ENCODE data around the gene PFDN4.
"Not testable (repeated sequence)": the region's sequence is repeated elsewhere in the genome, so short reads cannot be mapped to it uniquely, and the experiment has no call there.

PFDN4 gene

DNA sequence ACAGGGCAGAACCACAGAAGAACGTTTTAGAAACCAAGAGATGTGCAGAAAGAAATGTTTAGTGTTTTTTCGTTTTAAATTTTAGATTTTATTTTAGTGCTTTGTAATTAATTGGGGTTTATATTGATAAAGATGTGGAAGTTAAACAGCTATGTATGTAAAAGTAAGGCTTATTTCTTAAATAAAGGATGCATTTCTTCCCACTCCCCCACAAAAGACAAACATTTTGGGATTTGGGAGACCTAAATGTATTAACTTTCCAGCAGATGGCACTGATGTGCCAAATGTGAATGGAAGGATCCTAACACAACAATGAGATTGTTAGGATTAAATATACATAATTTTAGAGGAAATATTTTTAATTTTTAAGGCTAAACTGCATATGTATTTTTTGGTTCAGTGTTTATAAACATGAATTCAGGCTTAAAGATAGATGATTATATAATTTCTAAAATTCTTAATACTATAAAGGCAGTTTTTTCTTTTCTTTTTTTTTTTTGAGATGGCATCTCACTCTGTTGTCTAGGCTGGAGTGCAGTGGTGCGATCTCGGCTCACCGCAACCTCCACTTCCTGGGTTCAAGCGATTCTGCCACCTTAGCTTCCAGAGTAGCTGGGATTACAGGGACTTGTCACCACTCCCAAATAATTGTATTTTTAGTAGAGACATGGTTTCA is 12.0 kb downstream of the PFDN4 start:
- H3K27ac ChIP-seq (ENCODE audit: low read depth, low read length): no peak overlapping the region
- H3K27me3 ChIP-seq (ENCODE audit: insufficient read depth, low read length): no peaks in the 10 kb centered on the region
- H3K4me1 ChIP-seq (ENCODE audit: insufficient read depth, low read length): peaks cover 29% of the 10 kb centered on the region
- no peak overlapping the region for H3K9ac ChIP-seq (ENCODE audit: low read depth, low read length)
- WGBS: 90% methylated on average over 6 of the region's 6 CpGs
- H3K4me3 ChIP-seq (ENCODE audit: low read length): no peak overlapping the region
- no peaks in the 10 kb centered on the region for H3K9me3 ChIP-seq (ENCODE audit: insufficient read depth, low read depth, low read length)
- peaks cover 53% of the 10 kb centered on the region for H3K36me3 ChIP-seq (ENCODE audit: insufficient read depth, low read length)

DNA sequence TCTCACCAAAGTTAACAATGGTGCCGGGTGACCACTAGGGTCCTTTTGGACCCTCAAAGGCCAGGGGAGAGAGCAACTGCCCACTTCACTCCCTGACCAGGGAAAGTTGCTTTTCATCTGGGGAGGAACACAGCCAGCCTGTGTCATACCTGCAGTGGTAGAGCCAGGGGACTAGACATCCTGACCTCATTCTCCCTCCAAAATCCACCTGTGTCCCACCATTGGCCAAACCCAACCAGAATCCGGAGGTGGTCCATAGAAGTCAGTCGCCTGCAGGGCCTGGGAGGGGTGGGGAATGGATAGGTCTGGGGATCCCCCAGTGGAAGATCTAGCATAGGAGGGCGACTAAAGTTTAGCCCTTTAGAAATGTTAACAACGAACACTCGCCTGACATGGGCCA is 12.8 kb downstream of the PFDN4 start:
- Histone ChIP-seq H3K9ac (ENCODE audit: low read depth, low read length) (no peak overlapping the region), H3K4me1 (ENCODE audit: insufficient read depth, low read length) (peaks cover 29% of the 10 kb centered on the region), H3K9me3 (ENCODE audit: insufficient read depth, low read depth, low read length) (no peaks in the 10 kb centered on the region), H3K36me3 (ENCODE audit: insufficient read depth, low read length) (peaks cover 45% of the 10 kb centered on the region), H3K4me3 (ENCODE audit: low read length) (no peak overlapping the region), H3K27me3 (ENCODE audit: insufficient read depth, low read length) (no peaks in the 10 kb centered on the region), H3K27ac (ENCODE audit: low read depth, low read length) (no peak overlapping the region)
- WGBS: 87% methylated on average over 6 of the region's 6 CpGs

DNA sequence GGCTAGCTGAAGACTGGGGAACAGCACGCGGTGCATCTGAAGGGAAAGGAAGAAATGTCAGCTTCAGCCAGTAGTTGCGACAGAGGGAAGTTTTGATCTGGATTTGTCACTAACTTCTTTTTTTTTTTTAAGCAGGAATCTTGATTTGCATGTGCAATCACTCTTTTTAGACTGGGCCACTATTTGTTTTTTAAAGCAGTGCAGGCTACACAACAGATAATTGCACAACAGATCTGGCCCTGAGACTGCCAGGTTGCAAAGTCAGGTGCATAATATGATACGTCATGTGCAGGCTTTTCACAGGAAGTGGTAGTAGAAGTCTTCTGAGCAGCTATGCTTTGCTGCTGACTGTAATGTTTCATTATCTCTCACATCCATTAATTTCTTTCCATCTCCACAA is 13.5 kb downstream of the PFDN4 start:
- Histone ChIP-seq H3K27me3 (ENCODE audit: insufficient read depth, low read length) (no peaks in the 10 kb centered on the region), H3K9ac (ENCODE audit: low read depth, low read length) (no peak overlapping the region), H3K27ac (ENCODE audit: low read depth, low read length) (no peak overlapping the region), H3K36me3 (ENCODE audit: insufficient read depth, low read length) (peaks cover 39% of the 10 kb centered on the region), H3K9me3 (ENCODE audit: insufficient read depth, low read depth, low read length) (no peaks in the 10 kb centered on the region), H3K4me3 (ENCODE audit: low read length) (no peak overlapping the region), H3K4me1 (ENCODE audit: insufficient read depth, low read length) (peaks cover 29% of the 10 kb centered on the region)
- WGBS: 94% methylated on average over 4 of the region's 4 CpGs

DNA sequence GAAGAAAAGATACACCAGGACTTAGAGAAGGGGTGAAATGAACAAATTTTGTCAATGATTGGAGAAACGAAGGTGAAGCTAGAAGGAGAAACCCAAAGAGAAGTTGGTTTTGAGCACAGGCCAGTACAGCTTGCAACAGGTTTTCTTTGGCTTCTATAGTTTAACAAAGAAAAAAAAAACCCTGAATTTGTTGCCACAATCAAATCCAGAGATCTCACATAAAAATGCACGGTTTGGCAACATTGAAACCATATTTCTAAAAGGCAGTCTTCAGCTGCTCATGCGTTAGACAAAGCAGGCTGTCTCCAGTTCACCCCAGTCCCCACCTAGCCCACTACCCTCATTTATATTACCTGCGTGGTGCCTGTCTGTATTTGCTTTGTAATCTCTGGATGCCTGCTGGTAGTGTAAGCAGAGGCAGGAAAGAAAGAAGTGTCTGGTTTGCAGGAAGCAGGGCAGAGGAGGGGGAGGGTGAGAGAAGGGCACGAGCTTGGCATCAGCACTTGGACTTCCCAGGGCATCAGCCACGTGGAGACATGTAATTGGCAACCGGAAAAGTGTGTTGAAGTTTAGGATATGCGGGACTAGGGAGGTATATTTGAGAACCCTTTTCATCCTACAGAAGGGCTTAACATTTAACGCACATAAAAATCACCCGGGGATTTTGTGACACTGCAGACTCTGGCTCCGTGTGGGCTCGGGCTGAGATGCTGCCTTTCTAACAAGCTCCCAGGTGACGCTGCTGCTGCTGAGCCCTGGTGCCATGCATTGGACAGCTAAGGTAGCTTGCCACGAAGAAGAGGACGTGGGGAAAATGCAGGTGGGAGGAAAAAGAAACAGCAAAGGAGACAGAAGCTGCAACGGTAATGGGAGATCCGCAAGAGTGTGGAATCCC is 14.4 kb downstream of the PFDN4 start:
- H3K4me3 ChIP-seq (ENCODE audit: low read length): no peak overlapping the region
- H3K9me3 ChIP-seq (ENCODE audit: insufficient read depth, low read depth, low read length): no peaks in the 10 kb centered on the region
- no peak overlapping the region for H3K27ac ChIP-seq (ENCODE audit: low read depth, low read length)
- H3K36me3 ChIP-seq (ENCODE audit: insufficient read depth, low read length): peaks cover 33% of the 10 kb centered on the region
- no peaks in the 10 kb centered on the region for H3K27me3 ChIP-seq (ENCODE audit: insufficient read depth, low read length)
- H3K9ac ChIP-seq (ENCODE audit: low read depth, low read length): no peak overlapping the region
- H3K4me1 ChIP-seq (ENCODE audit: insufficient read depth, low read length): peaks cover 29% of the 10 kb centered on the region
- WGBS: 76% methylated on average over 17 of the region's 17 CpGs

DNA sequence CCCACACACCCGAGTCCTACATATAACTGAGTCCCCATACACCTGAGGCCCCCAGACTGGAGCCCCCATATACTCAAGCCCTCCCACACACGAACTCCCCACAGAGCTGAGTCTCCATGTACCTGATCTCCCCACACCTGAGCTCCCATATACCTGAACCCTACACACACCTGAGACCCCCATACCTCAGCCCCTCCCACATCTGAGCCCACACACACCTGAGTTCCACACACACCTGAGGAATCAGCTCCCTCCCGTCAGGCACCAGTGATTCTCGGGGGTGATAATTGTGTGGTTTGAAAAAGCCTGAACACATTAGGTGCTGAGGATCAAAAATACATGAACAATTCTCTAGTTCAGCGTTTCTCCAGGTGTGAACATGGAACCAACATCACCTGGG is 15.4 kb downstream of the PFDN4 start:
- H3K9ac ChIP-seq (ENCODE audit: low read depth, low read length): no peak overlapping the region
- peaks cover 22% of the 10 kb centered on the region for H3K36me3 ChIP-seq (ENCODE audit: insufficient read depth, low read length)
- WGBS: 79% methylated on average over 5 of the region's 5 CpGs
- H3K4me3 ChIP-seq (ENCODE audit: low read length): no peak overlapping the region
- H3K27me3 ChIP-seq (ENCODE audit: insufficient read depth, low read length): no peaks in the 10 kb centered on the region
- H3K4me1 ChIP-seq (ENCODE audit: insufficient read depth, low read length): peaks cover 29% of the 10 kb centered on the region
- H3K27ac ChIP-seq (ENCODE audit: low read depth, low read length): peak overlapping the region; percentile 75
- no peaks in the 10 kb centered on the region for H3K9me3 ChIP-seq (ENCODE audit: insufficient read depth, low read depth, low read length)

DNA sequence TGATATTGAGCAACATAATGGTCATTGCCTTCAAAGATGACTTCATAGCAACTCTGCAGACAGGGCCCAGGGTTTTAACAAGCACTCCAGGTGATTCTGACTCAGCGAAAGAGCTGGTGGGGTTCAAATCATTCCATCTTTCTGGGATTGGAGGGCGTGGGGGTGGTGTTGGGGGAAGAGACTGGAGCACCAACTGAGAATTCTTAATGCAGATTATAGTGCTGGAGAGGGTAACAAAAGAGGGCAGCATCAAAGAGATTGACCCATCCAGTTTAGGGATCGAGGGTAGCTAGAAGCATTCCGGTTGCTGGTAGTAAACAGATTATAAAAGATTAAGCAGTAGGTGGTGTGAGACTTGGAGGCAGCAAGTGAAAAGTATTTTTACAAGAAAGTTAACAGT is 15.9 kb downstream of the PFDN4 start:
- peaks cover 29% of the 10 kb centered on the region for H3K4me1 ChIP-seq (ENCODE audit: insufficient read depth, low read length)
- H3K27me3 ChIP-seq (ENCODE audit: insufficient read depth, low read length): no peaks in the 10 kb centered on the region
- H3K4me3 ChIP-seq (ENCODE audit: low read length): no peak overlapping the region
- WGBS: 32% methylated on average over 4 of the region's 4 CpGs
- peak overlapping the region; percentile 75 for H3K27ac ChIP-seq (ENCODE audit: low read depth, low read length)
- H3K9me3 ChIP-seq (ENCODE audit: insufficient read depth, low read depth, low read length): no peaks in the 10 kb centered on the region
- H3K36me3 ChIP-seq (ENCODE audit: insufficient read depth, low read length): peaks cover 18% of the 10 kb centered on the region
- H3K9ac ChIP-seq (ENCODE audit: low read depth, low read length): no peak overlapping the region

DNA sequence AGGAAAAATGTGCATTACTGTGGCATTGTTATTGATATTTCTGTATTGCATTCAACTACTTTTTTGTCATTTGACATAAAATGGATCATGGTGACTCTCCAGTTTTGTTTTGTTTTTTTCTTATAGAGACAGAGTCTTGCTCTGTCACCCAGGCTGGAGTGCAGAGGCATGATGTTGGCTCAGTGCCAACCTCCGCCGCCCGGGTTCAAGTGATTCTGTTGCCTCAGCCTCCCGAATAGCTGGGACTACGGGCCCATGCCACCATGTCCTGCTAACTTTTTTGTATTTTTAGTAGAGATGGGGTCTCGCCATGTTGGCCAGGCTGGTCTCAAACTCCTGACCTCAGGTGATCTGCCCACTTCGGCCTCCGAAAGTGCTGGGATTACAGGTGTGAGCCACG is 16.8 kb downstream of the PFDN4 start:
- H3K4me3 ChIP-seq (ENCODE audit: low read length); H3K27me3 ChIP-seq (ENCODE audit: insufficient read depth, low read length); H3K9me3 ChIP-seq (ENCODE audit: insufficient read depth, low read depth, low read length); H3K9ac ChIP-seq (ENCODE audit: low read depth, low read length); H3K36me3 ChIP-seq (ENCODE audit: insufficient read depth, low read length); H3K27ac ChIP-seq (ENCODE audit: low read depth, low read length): not testable (repeated sequence)
- peaks cover 29% of the 10 kb centered on the region for H3K4me1 ChIP-seq (ENCODE audit: insufficient read depth, low read length)
- WGBS: 86% methylated on average over 9 of the region's 9 CpGs

DNA sequence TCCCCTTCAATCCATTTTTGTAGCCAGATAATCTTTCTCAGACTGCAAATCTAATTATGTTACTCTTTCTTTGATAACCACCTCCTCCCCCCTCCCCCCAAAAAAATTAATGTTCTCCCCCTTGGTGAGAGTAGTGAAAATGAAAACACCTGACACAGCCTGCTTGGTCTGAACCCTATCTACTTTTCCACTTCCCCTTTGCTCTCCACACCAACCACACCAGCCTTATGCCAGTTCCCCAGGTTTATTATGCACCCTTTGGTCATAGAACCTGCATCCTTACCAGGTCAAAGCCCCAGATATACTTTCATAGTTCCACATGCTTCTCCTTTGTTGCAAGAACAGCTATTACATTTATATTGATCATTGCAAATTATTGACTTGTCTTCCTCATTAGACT is 19.4 kb downstream of the PFDN4 start:
- Histone ChIP-seq H3K36me3 (ENCODE audit: insufficient read depth, low read length) (no peaks in the 10 kb centered on the region), H3K4me3 (ENCODE audit: low read length) (no peak overlapping the region), H3K9ac (ENCODE audit: low read depth, low read length) (no peak overlapping the region), H3K27me3 (ENCODE audit: insufficient read depth, low read length) (no peaks in the 10 kb centered on the region), H3K4me1 (ENCODE audit: insufficient read depth, low read length) (peaks cover 18% of the 10 kb centered on the region), H3K27ac (ENCODE audit: low read depth, low read length) (no peak overlapping the region), H3K9me3 (ENCODE audit: insufficient read depth, low read depth, low read length) (no peaks in the 10 kb centered on the region)

DNA sequence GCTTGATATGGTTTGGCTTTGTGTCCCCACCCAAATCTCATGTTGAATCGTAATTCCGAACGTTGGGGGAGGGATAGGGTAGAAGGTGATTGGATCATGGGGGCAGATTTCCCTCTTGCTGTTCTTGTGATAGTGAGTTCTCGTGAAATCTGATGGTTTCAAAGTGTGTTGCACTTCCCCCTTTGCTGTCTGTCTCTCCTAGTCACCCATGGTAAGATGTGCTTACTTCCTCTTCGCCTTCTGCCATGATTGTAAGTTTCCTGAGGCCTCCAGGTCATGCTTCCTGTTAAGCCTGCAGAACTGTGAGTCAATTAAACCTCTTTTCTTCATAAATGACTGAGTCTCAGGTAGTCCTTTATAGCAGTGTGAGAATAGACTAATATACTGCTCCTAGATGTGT is 19.9 kb downstream of the PFDN4 start:
- Histone ChIP-seq H3K9me3 (ENCODE audit: insufficient read depth, low read depth, low read length) (no peaks in the 10 kb centered on the region), H3K36me3 (ENCODE audit: insufficient read depth, low read length) (no peaks in the 10 kb centered on the region), H3K4me1 (ENCODE audit: insufficient read depth, low read length) (peaks cover 13% of the 10 kb centered on the region; the same call in 1 of the 2 replicates), H3K27ac (ENCODE audit: low read depth, low read length) (no peak overlapping the region), H3K4me3 (ENCODE audit: low read length) (no peak overlapping the region), H3K27me3 (ENCODE audit: insufficient read depth, low read length) (no peaks in the 10 kb centered on the region), H3K9ac (ENCODE audit: low read depth, low read length) (no peak overlapping the region)
- 82% methylated on average over 5 of the region's 5 CpGs for WGBS

DNA sequence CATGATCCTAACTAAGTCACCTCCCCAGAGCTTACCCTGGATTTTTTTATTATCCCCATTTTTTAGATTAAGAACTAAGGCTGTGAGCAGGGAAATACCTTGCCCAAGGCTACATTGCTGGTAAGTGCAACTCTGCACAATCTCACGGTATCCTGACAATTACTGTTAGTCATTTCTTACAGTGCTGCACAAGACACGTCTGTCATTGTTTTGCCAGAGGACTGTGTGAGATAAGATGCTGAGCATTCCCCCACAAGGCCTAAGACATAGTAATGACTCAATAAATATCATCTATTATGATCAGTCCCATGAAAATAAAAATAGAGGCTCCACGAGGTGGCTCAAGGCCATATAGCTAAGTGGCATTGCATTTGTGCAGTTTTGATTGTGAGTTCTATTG is 21.0 kb downstream of the PFDN4 start:
- Histone ChIP-seq H3K4me1 (ENCODE audit: insufficient read depth, low read length) (peaks cover 5% of the 10 kb centered on the region; the same call in 1 of the 2 replicates), H3K27ac (ENCODE audit: low read depth, low read length) (no peak overlapping the region), H3K9ac (ENCODE audit: low read depth, low read length) (no peak overlapping the region), H3K36me3 (ENCODE audit: insufficient read depth, low read length) (no peaks in the 10 kb centered on the region), H3K4me3 (ENCODE audit: low read length) (no peak overlapping the region), H3K9me3 (ENCODE audit: insufficient read depth, low read depth, low read length) (no peaks in the 10 kb centered on the region), H3K27me3 (ENCODE audit: insufficient read depth, low read length) (no peaks in the 10 kb centered on the region)
- 96% methylated on average over 3 of the region's 3 CpGs for WGBS

DNA sequence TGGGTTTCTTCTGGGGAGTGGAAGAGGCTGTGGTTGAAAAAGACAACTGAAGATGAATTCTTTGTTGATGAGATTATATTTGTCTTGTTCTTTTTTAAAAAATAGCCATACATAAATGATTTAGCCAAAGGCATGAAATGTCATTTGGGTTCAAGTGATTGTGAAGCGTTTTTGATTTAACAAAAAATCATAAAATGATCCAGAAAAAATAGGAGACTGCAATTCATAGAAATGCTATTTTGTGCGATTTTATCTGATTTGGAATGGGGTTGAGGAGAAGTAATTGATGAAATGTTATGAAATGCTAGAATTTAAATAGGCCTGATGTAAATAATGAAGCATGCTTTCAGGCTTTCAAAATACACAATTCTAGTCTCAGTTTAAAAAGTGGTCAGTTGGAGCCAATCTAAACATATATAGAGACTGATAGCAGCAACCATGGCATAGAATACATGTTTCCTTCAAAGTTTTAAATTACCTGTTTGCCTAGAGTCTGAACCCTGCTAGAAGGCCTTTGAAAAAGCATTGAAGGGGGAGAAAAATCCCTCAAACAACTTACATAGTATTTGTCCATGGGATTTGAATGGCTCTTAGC is 21.8 kb downstream of the PFDN4 start:
- H3K9ac ChIP-seq (ENCODE audit: low read depth, low read length): no peak overlapping the region
- no peak overlapping the region for H3K4me3 ChIP-seq (ENCODE audit: low read length)
- H3K36me3 ChIP-seq (ENCODE audit: insufficient read depth, low read length): no peaks in the 10 kb centered on the region
- H3K9me3 ChIP-seq (ENCODE audit: insufficient read depth, low read depth, low read length): no peaks in the 10 kb centered on the region
- no peaks in the 10 kb centered on the region for H3K4me1 ChIP-seq (ENCODE audit: insufficient read depth, low read length)
- no peaks in the 10 kb centered on the region for H3K27me3 ChIP-seq (ENCODE audit: insufficient read depth, low read length)
- H3K27ac ChIP-seq (ENCODE audit: low read depth, low read length): no peak overlapping the region
- 91% methylated on average over 2 of the region's 2 CpGs for WGBS
